HL-60 (cell line): ENCODE data around the gene SMARCAL1.
A peak's percentile ranks its signal among the peaks of the same experiment; 100 is the strongest.

Experiments used
- DNase-seq, 2 experiments: peaks; one replicate each; pipeline ENCODE4 v3.0.0-alpha.2; 2010 to 2020; ENCODE audit warnings: low read depth in 1 of 2, low spot score in 1 of 2
- H3K27ac ChIP-seq: fragments of 250-450 bp; sonication (Bioruptor Pico); replicated peaks from 2 replicates; pipeline ENCODE4 v1.5.1; 2020; ENCODE audit warnings: mild to moderate bottlenecking, moderate library complexity
- H3K27me3 ChIP-seq: fragments of 250-450 bp; sonication (Bioruptor Pico); 2 replicates; pipeline ENCODE4 v1.5.1; 2021; ENCODE audit warnings: mild to moderate bottlenecking, moderate library complexity; ENCODE audit not compliant: insufficient read depth, poor library complexity, severe bottlenecking
- H3K4me3 ChIP-seq: replicated peaks from 2 replicates; pipeline ENCODE4 v1.5.1; 2011; ENCODE audit warnings: mild to moderate bottlenecking, control low read depth, low read length; ENCODE audit not compliant: insufficient read depth
- CTCF ChIP-seq: IDR thresholded peaks from one replicate; pipeline ENCODE4 v1.5.1; 2011; ENCODE audit warnings: low read length, control low read depth, inconsistent platforms; ENCODE audit not compliant: insufficient read depth
- GABPA ChIP-seq: IDR thresholded peaks from 2 replicates; pipeline ENCODE4 v1.6.1; 2012; ENCODE audit warnings: low read depth
- POLR2AphosphoS5 ChIP-seq: IDR thresholded peaks from 2 replicates; pipeline ENCODE4 v1.6.1; 2012; ENCODE audit warnings: low read depth
- REST ChIP-seq: IDR thresholded peaks from 2 replicates; pipeline ENCODE4 v1.6.1; 2012; ENCODE audit warnings: low read depth; ENCODE audit not compliant: insufficient replicate concordance
- SPI1 ChIP-seq: IDR thresholded peaks from 2 replicates; pipeline ENCODE4 v1.6.1; 2012; ENCODE audit warnings: low read depth, mild to moderate bottlenecking, borderline replicate concordance

The SMARCAL1 gene

GRCh38 chr2:216498379-216499352 is 86.4 kb downstream of the SMARCAL1 start, which contains the start of gene RPL37A:
TSS of gene RPL37A (plus strand) at chr2:216498844. CDS start at chr2:216498875, 31 bp downstream.
- Histone ChIP-seq H3K27ac (peak within 1 kb of the TSS; percentile 93), H3K4me3 (peak within 1 kb of the TSS; percentile 59), H3K27me3 (no peaks in the 10 kb centered on the region)
- DNase-seq: peak; percentile 94 to 97
- TF ChIP-seq POLR2AphosphoS5 (peak; percentile 100), REST (peak; percentile 85), SPI1 (peak; percentile 85; the same call in 1 of the 2 replicates), GABPA (peak; percentile 84), CTCF (no peak)

- TF ChIP-seq POLR2AphosphoS5: no peak; the same call in 1 of the 2 replicates
- TF ChIP-seq GABPA: no peak
- TF ChIP-seq REST: no peak
- TF ChIP-seq SPI1: no peak
- TF ChIP-seq CTCF: no peak
- Histone ChIP-seq H3K27ac (peak overlapping the region; percentile 93), H3K27me3 (no peaks in the 10 kb centered on the region), H3K4me3 (peak overlapping the region; percentile 59)
- peak in 1 of 2 experiments; percentile 45 for DNase-seq
These were observed 87.4 kb downstream of the SMARCAL1 start for GRCh38 chr2:216499641-216500218.

GRCh38 chr2:216500572-216500971 is 88.3 kb downstream of the SMARCAL1 start:
- Histone ChIP-seq H3K4me3 (peak overlapping the region; percentile 59), H3K27me3 (no peaks in the 10 kb centered on the region), H3K27ac (peak overlapping the region; percentile 93)
- TF ChIP-seq SPI1 (no peak), CTCF (no peak), POLR2AphosphoS5 (no peak), REST (no peak), GABPA (no peak)
- no peak for DNase-seq
